HG03066 (cell line): Measurements from ENCODE around the gene RMC1.
"Not testable (repeated sequence)": the region's sequence is repeated elsewhere in the genome, so short reads cannot be mapped to it uniquely, and the experiment has no call there.

Experiments
- ATAC-seq: cut with Tn5 transposase; IDR thresholded peaks from one replicate; pipeline ENCODE4 v1.9.1; 2021; ENCODE audit warnings: low read depth; ENCODE audit not compliant: unreplicated experiment

RMC1 gene

GRCh38 chr18:23503038-23503962, at the start of gene RMC1:
RMC1 (plus strand) TSS chr18:23503511; CDS start chr18:23503619, 108 bp downstream.
- peak; percentile 75 for ATAC-seq

- ATAC-seq = no peak
Observed at GRCh38 chr18:23453680-23454058, 49.6 kb upstream of the RMC1 start.

GRCh38 chr18:23456835-23457234, 46.5 kb upstream of the RMC1 start:
- ATAC-seq = no peak

- no peak for ATAC-seq
Observed at GRCh38 chr18:23458830-23459529, 44.3 kb upstream of the RMC1 start.

- ATAC-seq = no peak
Observed at GRCh38 chr18:23459530-23459921, 43.8 kb upstream of the RMC1 start.

- ATAC-seq = no peak
Observed at GRCh38 chr18:23460285-23461273, 42.7 kb upstream of the RMC1 start.

GRCh38 chr18:23462876-23463275, 40.4 kb upstream of the RMC1 start:
- no peak for ATAC-seq

GRCh38 chr18:23468753-23469459, 34.4 kb upstream of the RMC1 start:
- no peak for ATAC-seq

- ATAC-seq = no peak
Observed at GRCh38 chr18:23470620-23471387, 32.5 kb upstream of the RMC1 start.

- ATAC-seq = no peak
Observed at GRCh38 chr18:23471486-23471885, 31.8 kb upstream of the RMC1 start.

- ATAC-seq = no peak
Observed at GRCh38 chr18:23479829-23480505, 23.3 kb upstream of the RMC1 start.

- ATAC-seq = no peak
Observed at GRCh38 chr18:23484561-23485182, 18.6 kb upstream of the RMC1 start.

- ATAC-seq = no peak
Observed at GRCh38 chr18:23485386-23485785, 17.9 kb upstream of the RMC1 start.

- ATAC-seq = peak; percentile 73
Observed at GRCh38 chr18:23487738-23488570, 15.4 kb upstream of the RMC1 start.

GRCh38 chr18:23489586-23489985, 13.7 kb upstream of the RMC1 start:
- not testable (repeated sequence) for ATAC-seq

GRCh38 chr18:23493654-23494053, 9.7 kb upstream of the RMC1 start:
- no peak for ATAC-seq

GRCh38 chr18:23494992-23495391, 8.3 kb upstream of the RMC1 start:
- no peak for ATAC-seq
